K562 (cell line): ENCODE results near the gene IL1R1.

Source experiments
- EZH2 ChIP-seq: IDR thresholded peaks from 2 replicates; pipeline ENCODE4 v1.6.1; 2012; ENCODE audit warnings: low read depth, mild to moderate bottlenecking, inconsistent platforms, low read length, borderline replicate concordance
- FOS ChIP-seq: IDR thresholded peaks from 3 replicates; pipeline ENCODE4 v1.6.1; 2011; ENCODE audit not compliant: insufficient read length; ENCODE audit errors: extremely low read depth
- FOXJ2 ChIP-seq: fragments of 200-800 bp; sonication (Bioruptor generic); IDR thresholded peaks from 2 replicates; pipeline ENCODE4 v1.6.1; 2016; ENCODE audit warnings: missing genetic modification characterization, missing compliant biosample characterization
- HDAC1 ChIP-seq, 2 experiments: fragments of 450-650 bp; IDR thresholded peaks; 2 replicates each; pipeline ENCODE4 v1.6.1; 2016 to 2017; ENCODE audit warnings: inconsistent platforms in 1 of 2, mild to moderate bottlenecking in 1 of 2, moderate library complexity in 1 of 2
- HMG20A ChIP-seq: fragments of 450-650 bp; formaldehyde crosslinking; conservative IDR thresholded peaks from 2 replicates; pipeline ENCODE4 v1.4.0; 2020; ENCODE audit warnings: mild to moderate bottlenecking, mixed read lengths
- KDM4B ChIP-seq, 2 experiments: fragments of 450-650 bp in 1 of 2; sonication (generic) in 1 of 2; IDR thresholded peaks; 2 replicates each; pipeline ENCODE4 v1.6.1; 2016 to 2017; ENCODE audit warnings: borderline replicate concordance in 2 of 2, antibody characterized with exemption in 1 of 2, low read depth in 1 of 2, mild to moderate bottlenecking in 1 of 2
- NCOA4 ChIP-seq: fragments of 450-650 bp; IDR thresholded peaks from 2 replicates; pipeline ENCODE4 v1.6.1; 2018; ENCODE audit warnings: mild to moderate bottlenecking; ENCODE audit not compliant: partially characterized antibody
- POLR2AphosphoS5 ChIP-seq: IDR thresholded peaks from 2 replicates; pipeline ENCODE4 v1.6.1; 2011; ENCODE audit warnings: mild to moderate bottlenecking, low read depth, low read length, moderate library complexity; ENCODE audit not compliant: control insufficient read depth, insufficient read depth
- RBM15 ChIP-seq: fragments of 200-400 bp; formaldehyde crosslinking; IDR thresholded peaks from 2 replicates; pipeline ENCODE4 v1.6.1; 2018; ENCODE audit warnings: mild to moderate bottlenecking, low read length, moderate library complexity; ENCODE audit not compliant: insufficient read depth
- TF ChIP-seq, protein P1 (sequence below), 2 experiments: fragments of 450-650 bp in 1 of 2; sonication (generic) in 1 of 2; formaldehyde crosslinking in 1 of 2; IDR thresholded peaks in 1 of 2; conservative IDR thresholded peaks in 1 of 2; 2 replicates each; pipeline versions ENCODE4 v1.6.1 to v1.8.1; 2016 to 2023; ENCODE audit warnings: mild to moderate bottlenecking in 2 of 2, moderate library complexity in 2 of 2, inconsistent platforms in 1 of 2, missing genetic modification reagents in 1 of 2
- TF ChIP-seq, protein P2 (sequence below), 3 experiments: IDR thresholded peaks in 2 of 3; conservative IDR thresholded peaks in 1 of 3; 2 replicates each; pipeline ENCODE4 v1.5.1; 2011 to 2012; ENCODE audit warnings: low read length in 3 of 3, mild to moderate bottlenecking in 3 of 3, control low read depth in 2 of 3, improper control_type of control experiment in 1 of 3, inconsistent platforms in 1 of 3, low read depth in 1 of 3, mixed read lengths in 1 of 3, moderate library complexity in 1 of 3; ENCODE audit not compliant: insufficient read depth in 2 of 3

DNA sequence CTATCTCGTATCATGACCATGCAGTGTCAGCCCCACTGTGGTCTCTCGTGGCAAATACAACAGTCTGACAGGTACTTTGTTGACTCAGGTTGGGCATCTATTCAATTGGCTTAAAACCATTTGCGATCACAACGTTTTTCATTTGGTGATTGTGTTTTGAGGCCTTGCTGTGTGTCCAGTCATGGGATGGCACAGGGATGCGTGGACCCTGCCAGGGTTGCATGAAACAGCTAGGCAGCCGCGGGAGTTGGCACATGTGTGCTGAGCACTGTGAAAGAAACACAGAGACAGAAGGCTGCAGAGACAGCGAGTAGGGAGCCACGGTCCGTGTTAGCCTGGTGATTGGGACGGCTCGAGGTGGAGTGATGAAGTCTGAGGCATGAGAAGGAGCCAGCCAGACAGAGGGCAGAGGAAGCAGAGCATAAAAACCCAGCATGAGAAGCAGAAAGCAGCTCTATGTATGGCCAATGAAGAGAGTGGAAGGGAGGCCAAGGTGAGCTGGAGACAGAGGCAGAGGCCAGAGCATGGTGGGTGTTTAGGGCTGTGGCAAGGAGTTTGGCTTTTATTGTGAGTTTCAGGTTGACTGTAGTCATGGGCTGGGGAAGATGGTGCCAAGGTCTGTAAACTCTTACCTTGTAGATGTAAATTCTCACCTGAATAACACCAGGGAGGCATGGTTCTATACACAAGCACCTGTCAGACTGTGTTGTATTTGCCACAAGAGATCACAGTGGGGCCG is 31.8 kb upstream of the IL1R1 start:
- TF ChIP-seq FOXJ2 (tag) (no peak), FOS (no peak), HMG20A (CRISPR knock-in tag) (no peak), RBM15 (no peak), EZH2 (no peak), POLR2AphosphoS5 (no peak), KDM4B (IDR thresholded peaks at IDR 0.05; ENCODE audit: borderline replicate concordance in 2 of 2, low read depth in 1 of 2) (no peak), NCOA4 (no peak), HDAC1 (IDR thresholded peaks at IDR 0.05) (no peak)
- TF ChIP-seq, protein P1, sequence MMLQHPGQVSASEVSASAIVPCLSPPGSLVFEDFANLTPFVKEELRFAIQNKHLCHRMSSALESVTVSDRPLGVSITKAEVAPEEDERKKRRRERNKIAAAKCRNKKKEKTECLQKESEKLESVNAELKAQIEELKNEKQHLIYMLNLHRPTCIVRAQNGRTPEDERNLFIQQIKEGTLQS (IDR thresholded peaks at IDR 0.05), result no peak
- TF ChIP-seq, protein P1 (CRISPR knock-in tag; conservative IDR thresholded peaks at IDR 0.05), result no peak
- TF ChIP-seq, protein P2, sequence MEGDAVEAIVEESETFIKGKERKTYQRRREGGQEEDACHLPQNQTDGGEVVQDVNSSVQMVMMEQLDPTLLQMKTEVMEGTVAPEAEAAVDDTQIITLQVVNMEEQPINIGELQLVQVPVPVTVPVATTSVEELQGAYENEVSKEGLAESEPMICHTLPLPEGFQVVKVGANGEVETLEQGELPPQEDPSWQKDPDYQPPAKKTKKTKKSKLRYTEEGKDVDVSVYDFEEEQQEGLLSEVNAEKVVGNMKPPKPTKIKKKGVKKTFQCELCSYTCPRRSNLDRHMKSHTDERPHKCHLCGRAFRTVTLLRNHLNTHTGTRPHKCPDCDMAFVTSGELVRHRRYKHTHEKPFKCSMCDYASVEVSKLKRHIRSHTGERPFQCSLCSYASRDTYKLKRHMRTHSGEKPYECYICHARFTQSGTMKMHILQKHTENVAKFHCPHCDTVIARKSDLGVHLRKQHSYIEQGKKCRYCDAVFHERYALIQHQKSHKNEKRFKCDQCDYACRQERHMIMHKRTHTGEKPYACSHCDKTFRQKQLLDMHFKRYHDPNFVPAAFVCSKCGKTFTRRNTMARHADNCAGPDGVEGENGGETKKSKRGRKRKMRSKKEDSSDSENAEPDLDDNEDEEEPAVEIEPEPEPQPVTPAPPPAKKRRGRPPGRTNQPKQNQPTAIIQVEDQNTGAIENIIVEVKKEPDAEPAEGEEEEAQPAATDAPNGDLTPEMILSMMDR (IDR thresholded peaks at IDR 0.05 in 2 of 3, conservative IDR thresholded peaks at IDR 0.05 in 1 of 3; ENCODE audit: insufficient read depth in 2 of 3, low read depth in 1 of 3, low read length in 3 of 3), result no peak
